GM10847 (cell line): Measurements from ENCODE around the gene LAMA2.

Experiments
- POLR2A ChIP-seq: IDR thresholded peaks from 2 replicates; pipeline ENCODE4 v1.6.1; 2011; ENCODE audit not compliant: insufficient read length; ENCODE audit errors: extremely low read depth

Gene LAMA2

DNA sequence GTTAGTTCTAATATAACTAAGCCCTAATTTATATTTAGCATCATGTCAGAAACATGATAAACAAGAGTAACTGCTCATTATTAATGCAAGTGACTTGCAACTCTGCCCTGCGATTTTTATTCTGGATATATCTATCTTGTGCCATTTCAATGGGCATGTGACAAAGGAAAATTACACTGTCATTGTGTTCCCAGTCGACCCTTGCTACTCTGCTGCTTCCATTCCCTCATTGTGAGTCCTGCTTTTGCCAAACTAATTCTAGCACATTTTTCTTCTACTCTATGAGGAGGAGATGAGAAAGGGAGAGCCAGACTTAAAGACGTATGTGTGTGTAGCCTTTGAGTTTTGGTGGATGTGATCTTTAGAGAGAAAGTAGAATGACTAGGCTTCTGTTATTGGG, 551.2 kb downstream of the LAMA2 start:
- no peak for TF ChIP-seq POLR2A

GRCh38 chr6:129440691-129441090, 557.8 kb downstream of the LAMA2 start:
- no peak for TF ChIP-seq POLR2A

DNA sequence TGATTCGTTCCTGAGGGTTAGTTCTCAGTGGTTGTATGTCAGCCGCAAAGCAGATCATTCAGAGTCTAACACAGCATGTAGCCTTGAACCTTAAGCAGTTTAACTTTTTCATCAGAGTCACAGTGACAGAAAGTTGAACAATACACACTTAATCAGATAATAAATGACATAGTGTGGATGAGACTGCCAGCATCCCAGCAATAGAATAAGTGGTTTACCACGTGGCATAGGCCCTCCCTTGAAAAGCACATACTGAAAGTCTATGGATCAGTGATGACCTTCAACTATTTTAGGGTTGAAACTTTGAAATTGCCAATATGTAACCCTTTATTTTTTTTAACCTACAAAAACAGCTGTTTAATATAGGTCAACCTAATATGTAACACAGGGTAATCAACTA, 561.7 kb downstream of the LAMA2 start:
- TF ChIP-seq POLR2A = no peak

DNA sequence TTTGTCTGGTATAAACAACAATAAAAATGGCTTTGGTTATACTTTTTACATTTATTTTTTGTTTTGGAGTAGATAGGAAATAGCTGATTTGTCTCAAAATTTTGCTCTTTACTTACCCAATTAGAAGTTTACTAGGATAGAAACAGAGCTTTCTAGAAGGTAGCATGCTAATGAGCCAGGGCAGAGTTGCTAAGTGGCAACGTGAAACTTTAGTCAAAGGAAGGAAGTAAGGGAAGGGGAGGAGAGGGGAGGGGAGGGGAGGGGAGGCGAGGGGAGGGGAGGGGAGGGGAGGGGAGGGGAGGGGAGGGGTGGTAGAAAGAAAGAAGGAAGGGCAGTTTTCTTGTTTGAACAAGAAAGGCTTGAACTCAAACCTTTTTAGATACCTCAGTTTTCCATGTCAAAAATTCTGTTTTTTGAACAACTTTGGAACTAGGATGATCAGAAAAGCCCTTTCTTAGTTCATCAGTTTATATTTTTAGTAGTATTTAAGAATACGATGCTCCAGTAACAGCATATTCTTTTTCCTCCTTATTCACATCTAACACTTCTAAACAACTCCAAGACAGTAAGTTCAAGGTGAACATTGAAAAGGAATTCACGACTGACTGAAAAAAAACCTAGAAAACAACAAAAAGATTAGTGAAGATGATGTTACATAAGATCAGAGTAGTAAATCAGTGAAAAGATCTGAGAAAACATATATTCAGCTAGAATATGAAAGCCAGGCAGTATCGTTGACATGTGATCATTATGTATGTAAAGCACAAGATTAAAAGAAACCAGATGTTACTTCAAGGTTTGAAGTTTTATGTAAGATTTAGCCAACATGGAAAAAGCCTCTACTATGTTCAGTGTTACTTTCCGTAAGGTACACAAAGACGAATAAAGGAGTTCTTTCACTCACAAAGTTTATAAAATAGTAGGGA, 563.6 kb downstream of the LAMA2 start:
- TF ChIP-seq POLR2A = no peak

- TF ChIP-seq POLR2A = no peak
Measured at GRCh38 chr6:129447198-129447565, 564.2 kb downstream of the LAMA2 start.

- no peak for TF ChIP-seq POLR2A
Measured at GRCh38 chr6:129448965-129449364, 566.0 kb downstream of the LAMA2 start.

DNA sequence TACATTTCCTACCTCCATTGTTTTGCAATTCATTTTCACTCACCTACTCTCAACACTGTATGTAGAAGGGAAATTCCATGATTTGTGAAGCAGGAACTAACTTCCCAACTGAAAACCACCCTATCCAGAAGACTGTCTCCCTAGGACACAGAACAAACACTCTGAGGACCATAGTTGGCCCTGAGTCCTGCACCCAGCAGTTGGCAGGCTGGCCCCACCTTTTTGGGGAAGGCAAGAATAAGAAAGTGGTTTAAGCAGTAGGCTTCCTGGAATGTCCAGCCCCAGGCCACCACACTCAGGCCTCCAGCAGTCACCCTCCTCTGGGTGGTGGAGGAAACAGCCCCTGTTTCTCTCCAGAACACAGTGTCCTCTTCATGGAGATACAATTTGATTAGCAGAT, 568.2 kb downstream of the LAMA2 start:
- TF ChIP-seq POLR2A = no peak

- no peak for TF ChIP-seq POLR2A
Measured at GRCh38 chr6:129453073-129453472, 570.1 kb downstream of the LAMA2 start.

DNA sequence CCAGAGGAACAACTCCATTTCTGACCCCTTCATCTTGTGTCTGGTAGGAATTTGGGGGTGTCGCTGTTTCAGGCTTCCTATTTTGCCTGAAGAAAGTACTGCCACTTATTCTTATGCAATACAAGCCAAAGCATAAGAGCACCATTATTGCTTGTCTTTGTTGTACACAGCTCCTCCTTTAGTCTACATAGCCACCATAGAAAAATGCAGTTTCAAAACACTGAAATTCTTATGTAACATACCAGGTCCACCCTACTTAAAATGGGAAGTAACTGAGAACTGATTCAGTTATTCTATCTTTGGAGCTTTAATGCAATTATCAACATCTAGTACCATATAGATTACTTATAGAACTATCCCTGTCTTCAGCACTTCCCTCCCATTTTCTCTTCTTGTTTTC, 571.5 kb downstream of the LAMA2 start:
- TF ChIP-seq POLR2A = no peak

GRCh38 chr6:129455126-129455769, 572.3 kb downstream of the LAMA2 start:
- TF ChIP-seq POLR2A = no peak

DNA sequence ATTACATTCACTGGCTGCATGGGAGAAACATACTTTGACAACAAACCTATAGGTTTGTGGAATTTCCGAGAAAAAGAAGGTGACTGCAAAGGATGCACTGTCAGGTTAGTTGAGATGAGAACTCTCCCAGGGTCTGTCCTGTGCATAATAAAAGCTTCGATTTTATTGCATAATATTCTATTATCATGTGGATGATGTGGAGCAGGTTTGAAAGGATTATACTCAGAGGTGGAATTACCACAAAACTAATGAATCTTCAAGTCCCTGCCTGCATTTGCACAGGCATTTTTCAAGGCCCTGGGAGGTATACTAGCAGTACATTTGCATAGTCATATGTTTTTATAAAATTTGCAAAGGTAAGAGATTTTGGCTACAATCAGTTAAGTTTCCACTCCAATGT, 577.3 kb downstream of the LAMA2 start:
- TF ChIP-seq POLR2A = no peak

GRCh38 chr6:129469070-129469662, 586.2 kb downstream of the LAMA2 start:
- TF ChIP-seq POLR2A = no peak

GRCh38 chr6:129472239-129472638, 589.3 kb downstream of the LAMA2 start:
- TF ChIP-seq POLR2A = no peak

- no peak for TF ChIP-seq POLR2A
Measured at GRCh38 chr6:129473546-129473945, 590.6 kb downstream of the LAMA2 start.

DNA sequence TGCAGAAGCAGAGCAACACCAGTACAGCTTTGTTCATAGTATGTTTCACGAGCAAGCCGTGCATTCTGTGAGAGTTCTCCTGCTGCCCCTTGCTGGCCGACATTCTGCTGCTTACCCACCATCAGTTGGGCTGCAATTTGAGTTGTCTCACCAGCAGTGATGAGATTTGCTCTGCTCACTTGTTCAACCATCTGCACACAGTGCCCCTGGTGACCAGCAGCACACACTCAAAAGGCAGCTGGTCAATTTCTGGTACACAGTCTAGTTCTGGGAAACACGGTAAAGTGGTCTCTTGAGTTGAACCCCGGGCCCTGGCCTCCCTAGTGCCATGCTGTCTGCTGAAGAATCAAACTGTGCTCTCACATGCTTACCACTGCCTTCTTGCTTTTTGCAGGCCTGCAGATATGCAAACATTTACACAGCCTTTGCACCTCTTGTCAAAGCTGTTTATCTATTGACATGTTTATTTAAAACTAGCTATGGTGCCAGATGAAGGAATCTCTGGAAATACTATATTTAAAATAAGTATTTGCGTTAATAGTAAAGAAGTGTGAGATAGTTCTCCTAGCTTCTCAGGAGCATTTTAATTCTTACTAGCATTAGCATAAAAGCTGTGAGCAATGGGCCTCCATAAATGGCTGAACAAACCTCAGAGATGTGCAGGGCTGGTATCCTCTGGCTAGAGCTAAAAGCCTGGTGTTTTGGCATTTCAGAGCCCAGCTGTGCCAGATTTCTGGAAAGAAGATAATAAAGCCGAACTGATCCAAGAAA, 592.7 kb downstream of the LAMA2 start:
- TF ChIP-seq POLR2A = no peak

DNA sequence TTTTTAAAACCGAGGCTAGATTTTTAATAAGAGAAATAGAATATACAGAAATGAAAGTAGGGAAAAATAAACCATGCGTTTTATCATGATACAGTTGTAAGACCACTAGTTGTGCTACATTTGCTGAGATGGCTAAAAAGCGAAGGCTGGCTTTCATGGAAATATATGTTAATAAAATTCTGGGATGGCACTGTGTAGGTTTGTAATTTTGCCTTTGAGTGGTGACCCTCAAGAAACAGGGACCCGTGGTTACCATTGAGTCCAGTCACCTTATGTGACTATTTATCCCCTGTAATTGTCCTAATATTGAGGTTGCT, 593.3 kb downstream of the LAMA2 start:
- no peak for TF ChIP-seq POLR2A
